Prostate gland (tissue), 2 donors: ENCODE results near the gene GRID2.

Experiments used
- POLR2A ChIP-seq: fragments of 450-650 bp; IDR thresholded peaks from one replicate; pipeline ENCODE4 v1.6.1; 2016; ENCODE audit warnings: antibody characterized with exemption, mild to moderate bottlenecking
- TF ChIP-seq, protein P1 (sequence below), 4 experiments: fragments of 200-600 bp in 2 of 4; fragments of 450-650 bp in 2 of 4; sonication (generic) in 2 of 4; IDR thresholded peaks; 1 replicate in 3 of 4; 2 replicates in 1 of 4; pipeline ENCODE4 v1.5.1; 2016 to 2019; ENCODE audit warnings: antibody characterized with exemption in 4 of 4, mild to moderate bottlenecking in 2 of 4, moderate library complexity in 2 of 4

DNA sequence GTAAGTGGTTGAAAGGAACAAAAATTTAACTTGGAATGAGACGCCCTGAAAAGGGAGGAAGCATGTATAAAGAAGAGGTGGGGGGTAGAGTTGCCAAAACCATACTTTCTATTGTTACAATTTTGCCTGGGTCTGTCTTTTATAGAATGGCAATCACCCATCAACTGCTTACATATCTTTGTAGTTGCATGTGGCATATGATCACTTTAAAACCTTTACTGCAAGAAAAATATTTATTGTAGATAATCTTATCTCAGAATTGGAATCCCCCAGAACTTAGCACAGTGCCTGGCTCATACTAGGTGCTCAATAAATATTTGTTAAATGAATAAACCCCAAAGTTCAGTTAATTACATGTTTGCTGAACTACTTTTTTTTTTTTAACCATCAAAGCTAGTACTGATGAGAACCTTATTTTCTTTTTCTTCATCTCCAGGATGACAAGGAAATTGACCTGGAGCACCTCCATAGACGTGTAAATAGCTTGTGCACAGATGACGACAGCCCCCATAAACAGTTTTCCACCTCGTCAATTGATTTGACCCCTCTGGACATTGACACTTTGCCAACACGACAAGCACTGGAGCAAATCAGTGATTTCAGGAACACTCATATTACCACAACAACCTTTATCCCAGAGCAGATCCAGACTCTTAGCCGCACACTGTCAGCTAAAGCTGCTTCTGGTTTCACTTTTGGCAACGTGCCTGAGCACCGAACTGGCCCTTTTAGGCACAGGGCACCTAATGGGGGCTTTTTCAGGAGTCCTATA, 1468.1 kb downstream of the GRID2 start:
- TF ChIP-seq, protein P1, sequence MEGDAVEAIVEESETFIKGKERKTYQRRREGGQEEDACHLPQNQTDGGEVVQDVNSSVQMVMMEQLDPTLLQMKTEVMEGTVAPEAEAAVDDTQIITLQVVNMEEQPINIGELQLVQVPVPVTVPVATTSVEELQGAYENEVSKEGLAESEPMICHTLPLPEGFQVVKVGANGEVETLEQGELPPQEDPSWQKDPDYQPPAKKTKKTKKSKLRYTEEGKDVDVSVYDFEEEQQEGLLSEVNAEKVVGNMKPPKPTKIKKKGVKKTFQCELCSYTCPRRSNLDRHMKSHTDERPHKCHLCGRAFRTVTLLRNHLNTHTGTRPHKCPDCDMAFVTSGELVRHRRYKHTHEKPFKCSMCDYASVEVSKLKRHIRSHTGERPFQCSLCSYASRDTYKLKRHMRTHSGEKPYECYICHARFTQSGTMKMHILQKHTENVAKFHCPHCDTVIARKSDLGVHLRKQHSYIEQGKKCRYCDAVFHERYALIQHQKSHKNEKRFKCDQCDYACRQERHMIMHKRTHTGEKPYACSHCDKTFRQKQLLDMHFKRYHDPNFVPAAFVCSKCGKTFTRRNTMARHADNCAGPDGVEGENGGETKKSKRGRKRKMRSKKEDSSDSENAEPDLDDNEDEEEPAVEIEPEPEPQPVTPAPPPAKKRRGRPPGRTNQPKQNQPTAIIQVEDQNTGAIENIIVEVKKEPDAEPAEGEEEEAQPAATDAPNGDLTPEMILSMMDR (IDR thresholded peaks at IDR 0.05): no peak
- TF ChIP-seq POLR2A: no peak
